Measurements from ENCODE around the gene F5.

DNA sequence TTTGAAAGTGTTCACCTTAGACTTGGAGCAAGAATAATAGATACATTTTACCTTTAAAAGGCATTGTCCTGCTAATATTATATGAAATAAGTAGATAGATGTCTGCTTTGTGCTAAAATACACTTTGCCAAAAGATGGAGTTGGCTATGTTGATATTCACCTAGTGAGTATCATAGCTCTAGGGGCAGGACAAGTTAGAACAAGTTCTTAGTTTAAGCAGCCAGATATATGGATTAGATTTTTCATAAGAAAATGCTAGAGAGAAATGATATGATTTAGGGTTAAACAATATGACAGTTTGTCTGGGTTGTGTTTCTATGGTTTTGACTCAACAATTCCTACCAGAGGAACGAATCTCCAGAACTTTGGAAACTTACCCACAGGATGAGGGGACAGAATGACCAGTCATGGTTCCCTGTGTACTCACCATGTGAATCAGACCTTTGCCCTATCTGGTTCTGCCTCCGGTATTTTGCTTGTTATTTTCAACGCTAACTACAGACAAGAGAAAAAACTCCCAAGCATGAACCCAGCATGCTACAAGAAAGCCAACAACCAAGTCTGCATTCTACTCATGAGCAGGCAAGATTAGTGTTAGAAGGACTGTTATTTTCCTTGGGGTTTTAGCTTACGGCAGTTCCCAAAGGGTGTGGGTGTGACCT is 1.7 kb downstream of the F5 start:
- TF ChIP-seq POLR2A (IDR thresholded peaks at IDR 0.05) (no peak), POLR2AphosphoS5 (IDR thresholded peaks at IDR 0.05) (no peak)
- TF ChIP-seq, protein P1, sequence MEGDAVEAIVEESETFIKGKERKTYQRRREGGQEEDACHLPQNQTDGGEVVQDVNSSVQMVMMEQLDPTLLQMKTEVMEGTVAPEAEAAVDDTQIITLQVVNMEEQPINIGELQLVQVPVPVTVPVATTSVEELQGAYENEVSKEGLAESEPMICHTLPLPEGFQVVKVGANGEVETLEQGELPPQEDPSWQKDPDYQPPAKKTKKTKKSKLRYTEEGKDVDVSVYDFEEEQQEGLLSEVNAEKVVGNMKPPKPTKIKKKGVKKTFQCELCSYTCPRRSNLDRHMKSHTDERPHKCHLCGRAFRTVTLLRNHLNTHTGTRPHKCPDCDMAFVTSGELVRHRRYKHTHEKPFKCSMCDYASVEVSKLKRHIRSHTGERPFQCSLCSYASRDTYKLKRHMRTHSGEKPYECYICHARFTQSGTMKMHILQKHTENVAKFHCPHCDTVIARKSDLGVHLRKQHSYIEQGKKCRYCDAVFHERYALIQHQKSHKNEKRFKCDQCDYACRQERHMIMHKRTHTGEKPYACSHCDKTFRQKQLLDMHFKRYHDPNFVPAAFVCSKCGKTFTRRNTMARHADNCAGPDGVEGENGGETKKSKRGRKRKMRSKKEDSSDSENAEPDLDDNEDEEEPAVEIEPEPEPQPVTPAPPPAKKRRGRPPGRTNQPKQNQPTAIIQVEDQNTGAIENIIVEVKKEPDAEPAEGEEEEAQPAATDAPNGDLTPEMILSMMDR (IDR thresholded peaks at IDR 0.05 in 8 of 11, conservative IDR thresholded peaks at IDR 0.05 in 3 of 11): no peak

Measured in spleen (tissue), 7 donors.